Measurements from ENCODE around the gene AP2S1. TPM values are rescaled to one million over a fixed set of nuclear protein-coding genes. Genes with fewer than 3 reads are reported as not detected.

Gene AP2S1
- total RNA-seq (10 to 100 TPM; 40.7 to 42.1 TPM), polyA plus RNA-seq (10 to 100 TPM; 62.4 to 67.6 TPM)

DNA sequence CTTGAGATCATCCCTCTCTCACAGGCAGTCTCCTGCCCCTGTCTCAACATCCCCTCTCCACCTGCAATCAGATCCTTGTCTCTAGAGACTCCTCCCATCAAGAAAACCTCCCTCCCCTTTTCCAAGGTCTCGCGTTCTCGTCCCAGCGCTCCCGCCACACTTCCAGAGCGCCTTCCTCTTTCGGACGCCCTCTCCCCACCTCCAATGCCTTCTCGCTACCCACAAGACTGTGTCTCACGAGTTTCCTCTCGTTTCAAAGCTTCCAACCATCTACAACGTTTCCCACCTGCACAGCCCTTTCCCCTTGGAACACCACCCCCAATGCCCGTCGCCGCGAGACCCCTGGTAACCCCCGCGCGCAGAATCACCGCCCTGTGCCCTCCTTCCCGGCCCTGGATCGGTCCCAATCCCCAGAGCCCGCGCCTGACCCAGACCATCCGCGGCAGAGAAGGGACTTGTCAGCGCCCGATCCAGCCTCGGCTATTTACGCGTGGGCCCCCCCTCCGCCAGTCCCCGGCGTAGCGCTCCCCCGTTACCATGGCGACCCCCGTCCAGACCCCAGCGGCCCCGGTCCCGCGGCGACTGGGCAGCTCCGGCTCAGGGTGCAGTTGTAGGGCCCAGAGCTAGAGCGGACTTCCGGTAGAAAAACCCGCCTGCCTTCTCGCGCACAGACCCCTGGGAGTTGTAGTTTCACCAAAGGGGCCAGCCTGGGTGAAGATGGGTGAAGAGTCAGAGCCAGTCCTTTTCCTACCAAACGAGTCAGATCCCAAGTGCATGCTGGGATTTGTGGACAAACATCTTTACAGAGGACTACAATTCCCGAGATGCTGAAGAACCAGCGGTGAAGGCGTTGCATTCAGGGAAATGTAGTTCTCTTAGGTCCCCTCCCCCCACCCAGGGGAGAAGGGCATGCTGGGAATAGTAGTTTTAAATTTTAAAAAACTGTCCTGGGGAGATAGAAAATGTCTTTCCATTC is at the start of gene AP2S1:
AP2S1 (minus strand) TSS at position 619 of the 976 bp plus-strand sequence; CDS start at position 539, 80 bp downstream.
- H3K4me3 ChIP-seq (ENCODE audit: low read length in 2 of 2), result peak within 1 kb of the TSS; percentile 62 to 86
- CTCF ChIA-PET (ENCODE audit: partially characterized antibody), result interaction anchor here (0.6 to 2.6 kb wide), 7 partner anchors 10 to 360 kb away, joined by 3 to 16 read pairs (median 3); no protein-coding TSS in a partner anchor

DNA sequence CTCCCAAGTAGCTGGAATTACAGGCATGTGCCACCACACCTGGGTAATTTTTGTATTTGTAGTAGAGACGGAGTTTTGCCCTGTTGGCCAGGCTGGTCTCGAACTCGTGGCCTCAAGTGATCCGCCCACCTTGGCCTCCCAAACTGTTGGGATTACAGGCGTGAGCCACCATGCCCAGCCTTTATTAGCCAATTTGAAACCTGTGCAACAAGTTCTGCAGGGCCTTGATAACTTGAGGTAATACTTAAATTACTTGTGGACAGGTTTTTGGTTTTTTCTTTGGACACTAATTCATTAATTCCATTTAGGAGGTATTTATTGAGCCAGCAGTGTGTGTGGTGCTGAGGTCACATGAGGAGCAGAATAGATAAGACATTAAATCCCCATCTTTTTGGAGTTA is 49.7 kb upstream of the AP2S1 start:
- Mint-ChIP-seq H3K9me3 (no peaks in the 10 kb centered on the region), H3K4me1 (peaks cover 50 to 79% (median 64%) of the 10 kb centered on the region in 4 donors)
- CTCF ChIA-PET (ENCODE audit: partially characterized antibody), result no interaction called here

More for the DNA sequence above, at the start of gene AP2S1:
- peaks cover 19 to 33% (median 24%) of the 10 kb centered on the region in 4 donors for H3K4me1 Mint-ChIP-seq
- Histone ChIP-seq H3K36me3 (ENCODE audit: insufficient read depth, low read length) (no peaks in the 10 kb centered on the region), H3K9me3 (ENCODE audit: control insufficient read depth in 1 of 2, low read length in 2 of 2) (no peaks in the 10 kb centered on the region), H3K4me1 (ENCODE audit: insufficient read depth, low read length) (peaks cover 13% of the 10 kb centered on the region), H3K27ac (ENCODE audit: low read depth, low read length) (peak within 1 kb of the TSS; percentile 85), H3K27me3 (ENCODE audit: insufficient read depth, low read length) (no peaks in the 10 kb centered on the region)
- H3K9me3 Mint-ChIP-seq, result no peaks in the 10 kb centered on the region
- intact Hi-C loops (cut with micrococcal nuclease), result loop anchor here (1.0 to 10.0 kb wide), 3 partner anchors 10 to 1514 kb away; partner anchors contain the start of genes ARHGAP35, SYNGR4, TMEM143 and TMEM160
- peak within 1 kb of the TSS; percentile 62 to 96 (median 93) for H3K27ac Mint-ChIP-seq
- POLR2A ChIA-PET (ENCODE audit: partially characterized antibody), result interaction anchor here (0.6 to 1.8 kb wide), 8 partner anchors 11 to 248 kb away, joined by 3 to 7 read pairs (median 4); no protein-coding TSS in a partner anchor
- DNase-seq, result peak; percentile 93 to 99 (median 95)
- H3K27me3 Mint-ChIP-seq, result no peaks in the 10 kb centered on the region
- H3K36me3 Mint-ChIP-seq, result peaks cover 10 to 15% of the 10 kb centered on the region in 2 donors
- peak within 1 kb of the TSS; percentile 78 to 97 (median 94) for H3K4me3 Mint-ChIP-seq

DNA sequence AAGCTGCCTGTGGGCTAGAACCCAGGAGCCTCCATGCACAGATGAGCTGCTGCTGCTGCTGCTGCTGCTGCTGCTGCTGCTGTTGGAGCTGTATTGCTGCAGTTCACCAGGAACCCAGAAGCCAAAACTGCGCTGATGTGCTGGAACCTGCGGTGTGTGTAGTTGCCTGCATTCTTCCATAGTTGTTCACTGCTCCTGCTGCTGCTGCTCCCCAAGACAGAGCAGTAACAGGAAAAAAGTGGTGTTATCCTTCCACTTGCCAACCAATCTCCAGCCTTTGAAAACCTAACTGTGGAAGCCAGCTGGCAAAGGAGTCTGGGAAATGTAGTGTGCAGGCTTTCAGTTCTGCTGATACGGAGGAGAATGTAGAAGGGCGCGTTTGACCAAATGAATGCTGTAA is 48.1 kb upstream of the AP2S1 start:
- Mint-ChIP-seq H3K4me3 (no peak overlapping the region), H3K27me3 (no peaks in the 10 kb centered on the region), H3K36me3 (peaks cover 3 to 6% of the 10 kb centered on the region in 2 donors), H3K4me1 (peaks cover 45 to 81% (median 63%) of the 10 kb centered on the region in 4 donors), H3K9me3 (no peaks in the 10 kb centered on the region), H3K27ac (peak overlapping the region in 1 of 7 donors; percentile 12)
- intact Hi-C loops (cut with micrococcal nuclease), result no loop called here
- no peaks in the 10 kb centered on the region for H3K36me3 ChIP-seq (ENCODE audit: insufficient read depth, low read length)
- ChIA-PET POLR2A (ENCODE audit: partially characterized antibody) (interaction anchor here (0.9 kb wide), 1 partner anchor 57 kb away, joined by 4 read pairs; no protein-coding TSS in a partner anchor), CTCF (ENCODE audit: partially characterized antibody) (no interaction called here)
- H3K27ac ChIP-seq (ENCODE audit: low read depth, low read length), result no peak overlapping the region
- no peak overlapping the region for H3K4me3 ChIP-seq (ENCODE audit: low read length in 2 of 2)
- no peak for DNase-seq
- no peaks in the 10 kb centered on the region for H3K9me3 ChIP-seq (ENCODE audit: control insufficient read depth in 1 of 2, low read length in 2 of 2)
- no peaks in the 10 kb centered on the region for H3K27me3 ChIP-seq (ENCODE audit: insufficient read depth, low read length)
- peaks cover 39% of the 10 kb centered on the region for H3K4me1 ChIP-seq (ENCODE audit: insufficient read depth, low read length)

More for the DNA sequence above, 49.7 kb upstream of the AP2S1 start:
- Histone ChIP-seq H3K4me1 (ENCODE audit: insufficient read depth, low read length) (peaks cover 47% of the 10 kb centered on the region), H3K9me3 (ENCODE audit: control insufficient read depth in 1 of 2, low read length in 2 of 2) (no peaks in the 10 kb centered on the region), H3K27me3 (ENCODE audit: insufficient read depth, low read length) (no peaks in the 10 kb centered on the region), H3K27ac (ENCODE audit: low read depth, low read length) (no peak overlapping the region), H3K4me3 (ENCODE audit: low read length in 2 of 2) (no peak overlapping the region), H3K36me3 (ENCODE audit: insufficient read depth, low read length) (no peaks in the 10 kb centered on the region)
- peak overlapping the region in 2 of 7 donors; percentile 47 to 71 for H3K27ac Mint-ChIP-seq
- H3K4me3 Mint-ChIP-seq, result no peak overlapping the region
- POLR2A ChIA-PET (ENCODE audit: partially characterized antibody), result interaction anchor here (1.0 to 1.2 kb wide), 3 partner anchors 8 to 53 kb away, joined by 3 read pairs; no protein-coding TSS in a partner anchor
- peaks cover 0 to 3% of the 10 kb centered on the region in 2 donors for H3K36me3 Mint-ChIP-seq
- no peak for DNase-seq
- no peaks in the 10 kb centered on the region for H3K27me3 Mint-ChIP-seq
- intact Hi-C loops (cut with micrococcal nuclease), result no loop called here

DNA sequence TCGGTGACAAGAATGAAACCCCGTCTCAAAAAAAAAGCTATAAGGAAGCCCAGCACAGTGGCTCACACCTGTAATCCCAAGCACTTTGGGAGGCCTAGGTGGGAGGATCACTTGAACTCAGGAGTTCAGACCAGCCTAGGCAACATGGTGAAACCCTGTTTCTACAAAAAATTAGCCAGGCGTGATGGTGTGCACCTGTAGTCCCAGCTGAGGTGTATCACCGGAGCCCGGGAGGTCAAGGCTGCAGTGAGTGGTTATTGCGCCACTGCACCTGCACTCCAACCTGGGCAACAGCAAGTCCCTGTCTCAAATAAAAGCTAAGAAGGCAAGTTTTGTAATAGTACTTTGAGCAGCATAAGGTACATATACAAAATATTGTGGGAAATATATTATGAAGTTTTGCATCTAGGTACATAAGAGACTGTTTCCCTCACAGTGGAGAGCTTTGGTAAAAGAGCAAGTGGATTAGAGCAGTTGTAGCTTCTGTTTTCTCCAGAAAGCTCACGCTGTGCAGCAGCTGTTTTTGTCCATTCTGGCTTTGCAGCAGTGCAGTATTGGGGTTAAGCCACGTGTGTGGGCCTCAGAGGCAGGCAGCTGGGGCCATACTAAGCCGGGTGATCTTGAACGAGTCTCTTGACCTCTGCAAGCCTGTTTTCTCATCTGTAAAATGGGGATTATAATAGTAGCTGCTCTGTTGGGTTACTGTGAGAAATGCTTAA is 45.6 kb upstream of the AP2S1 start:
- H3K4me1 ChIP-seq (ENCODE audit: insufficient read depth, low read length), result peaks cover 14% of the 10 kb centered on the region
- no peaks in the 10 kb centered on the region for H3K36me3 ChIP-seq (ENCODE audit: insufficient read depth, low read length)
- POLR2A ChIA-PET (ENCODE audit: partially characterized antibody), result interaction anchor here (0.7 to 0.9 kb wide), 2 partner anchors 35 to 117 kb away, joined by 3 to 4 read pairs; no protein-coding TSS in a partner anchor
- CTCF ChIA-PET (ENCODE audit: partially characterized antibody), result interaction anchor here (0.6 to 1.5 kb wide), 4 partner anchors 12 to 129 kb away, joined by 3 to 4 read pairs (median 3); no protein-coding TSS in a partner anchor
- peaks cover 3 to 6% of the 10 kb centered on the region in 2 donors for H3K36me3 Mint-ChIP-seq
- intact Hi-C loops (cut with micrococcal nuclease), result no loop called here
- H3K4me3 ChIP-seq (ENCODE audit: low read length in 2 of 2), result no peak overlapping the region
- no peak overlapping the region for H3K4me3 Mint-ChIP-seq
- H3K9me3 ChIP-seq (ENCODE audit: control insufficient read depth in 1 of 2, low read length in 2 of 2), result no peaks in the 10 kb centered on the region
- H3K4me1 Mint-ChIP-seq, result peaks cover 37 to 77% (median 54%) of the 10 kb centered on the region in 4 donors
- H3K9me3 Mint-ChIP-seq, result no peaks in the 10 kb centered on the region
- H3K27ac ChIP-seq (ENCODE audit: low read depth, low read length), result no peak overlapping the region
- H3K27ac Mint-ChIP-seq, result peak overlapping the region in 1 of 7 donors; percentile 22
- no peaks in the 10 kb centered on the region for H3K27me3 ChIP-seq (ENCODE audit: insufficient read depth, low read length)
- no peak for DNase-seq
- H3K27me3 Mint-ChIP-seq, result no peaks in the 10 kb centered on the region

DNA sequence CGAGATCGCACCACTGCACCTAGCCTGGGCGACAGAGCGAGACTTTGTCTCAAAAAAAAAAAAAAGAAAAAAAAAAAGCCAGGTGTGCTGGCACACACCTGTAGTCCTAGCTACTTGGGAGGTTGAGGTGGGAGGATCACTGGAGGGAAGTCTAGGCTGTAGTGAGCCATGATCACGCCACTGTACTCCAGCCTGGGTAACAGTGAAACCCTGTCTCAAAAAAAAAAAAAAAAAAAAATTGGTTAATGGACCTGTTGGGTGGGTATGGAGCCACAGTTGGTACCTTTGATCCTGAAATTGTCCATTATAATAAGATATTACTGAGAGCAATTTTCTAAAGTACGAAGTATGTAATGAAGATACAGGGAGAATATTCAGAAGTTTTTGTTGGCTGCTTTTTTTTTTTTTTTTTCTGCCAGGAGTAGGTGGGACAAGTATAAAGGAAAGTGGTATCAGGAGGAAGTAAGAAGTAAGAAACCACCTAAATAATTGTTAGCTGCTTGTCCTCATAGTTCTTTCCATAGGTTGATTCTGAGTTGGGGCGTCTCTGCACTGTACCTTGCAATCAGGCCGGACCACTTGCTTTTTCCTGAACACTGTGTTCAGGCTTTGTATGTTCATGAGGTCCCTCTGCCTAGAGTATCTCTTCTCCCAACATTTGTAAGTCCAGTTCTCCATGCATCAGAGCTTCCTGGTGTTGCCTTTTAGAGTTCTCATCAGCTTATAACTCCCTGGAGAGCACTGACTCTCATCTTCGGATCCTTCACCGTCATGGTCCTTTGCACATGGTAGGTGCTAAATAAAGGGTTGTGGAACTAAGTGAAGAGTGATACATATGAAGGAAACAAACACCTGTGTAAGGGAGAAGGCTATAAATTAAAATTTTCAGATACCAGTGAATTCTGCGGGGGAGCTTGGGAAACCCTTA is 41.9 kb upstream of the AP2S1 start:
- CTCF ChIA-PET (ENCODE audit: partially characterized antibody), result interaction anchor here (0.6 to 1.2 kb wide), 3 partner anchors 19 to 99 kb away, joined by 3 to 4 read pairs (median 4); no protein-coding TSS in a partner anchor
- H3K36me3 ChIP-seq (ENCODE audit: insufficient read depth, low read length), result no peaks in the 10 kb centered on the region
- peaks cover 36 to 72% (median 52%) of the 10 kb centered on the region in 4 donors for H3K4me1 Mint-ChIP-seq
- H3K9me3 Mint-ChIP-seq, result no peaks in the 10 kb centered on the region
- peak overlapping the region in 2 of 7 donors; percentile 15 to 51 for H3K27ac Mint-ChIP-seq
- H3K4me3 ChIP-seq (ENCODE audit: low read length in 2 of 2), result no peak overlapping the region
- H3K4me3 Mint-ChIP-seq, result no peak overlapping the region
- H3K27me3 Mint-ChIP-seq, result no peaks in the 10 kb centered on the region
- H3K27me3 ChIP-seq (ENCODE audit: insufficient read depth, low read length), result no peaks in the 10 kb centered on the region
- peaks cover 0 to 6% of the 10 kb centered on the region in 2 donors for H3K36me3 Mint-ChIP-seq
- H3K27ac ChIP-seq (ENCODE audit: low read depth, low read length), result no peak overlapping the region
- H3K9me3 ChIP-seq (ENCODE audit: control insufficient read depth in 1 of 2, low read length in 2 of 2), result no peaks in the 10 kb centered on the region
- intact Hi-C loops (cut with micrococcal nuclease), result no loop called here
- H3K4me1 ChIP-seq (ENCODE audit: insufficient read depth, low read length), result peaks cover 13% of the 10 kb centered on the region
- DNase-seq, result no peak
- POLR2A ChIA-PET (ENCODE audit: partially characterized antibody), result no interaction called here
